GM12878 (cell line): ENCODE data around the gene SNHG17. TPM values are rescaled to one million over a fixed set of nuclear protein-coding genes. Genes with fewer than 3 reads are reported as not detected.
A peak's percentile ranks its signal among the peaks of the same experiment; 100 is the strongest.

Experiments used
- ATAC-seq: fragments of 200-7000 bp; cut with Tn5 transposase; 3 replicates; pipeline ENCODE4 v1.9.1; 2020; ENCODE audit warnings: mild to moderate bottlenecking, moderate library complexity
- BruUV-seq: library from RNA; stranded (reverse); fragments of 400-500 nt; replicated peaks from 2 replicates; lab custom pipeline; 2021; lab: Mats Ljungman, UMichigan
- CTCF ChIA-PET: fragments of 300-600 bp; sonication (Branson Sonifier 250); formaldehyde crosslinking; extraction: SDS; loops from one replicate; lab custom pipeline; 2021; ENCODE audit warnings: inconsistent platforms; lab: Yijun Ruan, JAX
- POLR2A ChIA-PET: fragments of 350-600 bp; formaldehyde crosslinking; extraction: SDS; loops from one replicate; lab custom pipeline; 2021; ENCODE audit warnings: inconsistent platforms; lab: Charles Lee
- RAD21 ChIA-PET: fragments of 300-600 bp; sonication (Branson Sonifier 250); formaldehyde crosslinking; loops from one replicate; lab custom pipeline; 2023; ENCODE audit warnings: antibody characterized with exemption; ENCODE audit not compliant: unreplicated experiment; lab: Charles Lee
- SMC1A ChIA-PET: fragments of 300-600 bp; sonication (Branson Sonifier 250); formaldehyde crosslinking; loops from one replicate; lab custom pipeline; 2023; ENCODE audit not compliant: unreplicated experiment, uncharacterized antibody; lab: Charles Lee
- DNase-seq: peaks from one replicate; pipeline ENCODE4 v3.0.0-alpha.2; 2011; ENCODE audit warnings: low read depth, low spot score
- FAIRE-seq: peaks from 3 replicates; lab custom pipeline; 2011; peaks lifted over from hg19 to GRCh38; lab: Jason Lieb, UNC
- H2AFZ ChIP-seq: 2 replicates; pipeline ENCODE4 v1.6.0; 2011; ENCODE audit warnings: low read depth, low read length, control low read depth; ENCODE audit not compliant: control insufficient read depth
- H3K27ac ChIP-seq: 2 replicates; pipeline ENCODE4 v1.5.1; 2011; ENCODE audit warnings: control low read depth; ENCODE audit not compliant: control insufficient read depth, insufficient read depth
- H3K27me3 ChIP-seq, 2 experiments: replicated peaks in 1 of 2; 2 replicates each; pipeline versions ENCODE4 v1.6.0 to v1.6.1; 2011; ENCODE audit warnings: low read length in 1 of 2; ENCODE audit not compliant: control insufficient read depth in 2 of 2, insufficient read depth in 2 of 2
- H3K36me3 ChIP-seq, 2 experiments: 2 replicates each; pipeline ENCODE4 v1.5.1; 2011; ENCODE audit warnings: low read length in 1 of 2; ENCODE audit not compliant: control insufficient read depth in 2 of 2, insufficient read depth in 2 of 2
- H3K4me1 ChIP-seq: 2 replicates; pipeline ENCODE4 v1.6.1; 2011; ENCODE audit warnings: mild to moderate bottlenecking, low read length, moderate library complexity, mixed read lengths; ENCODE audit not compliant: control insufficient read depth, insufficient read depth
- H3K4me2 ChIP-seq: 2 replicates; pipeline ENCODE4 v1.6.0; 2011; ENCODE audit warnings: control low read depth; ENCODE audit not compliant: control insufficient read depth, insufficient read depth
- H3K4me3 ChIP-seq: fragments of 200-600 bp; sonication (generic); 2 replicates; pipeline ENCODE4 v1.5.1; 2016
- H3K79me2 ChIP-seq: 2 replicates; pipeline ENCODE4 v1.6.0; 2011; ENCODE audit warnings: low read length; ENCODE audit not compliant: control insufficient read depth, insufficient read depth
- H3K9ac ChIP-seq: 2 replicates; pipeline ENCODE4 v1.8.0; 2011; ENCODE audit warnings: low read length, control low read depth, mixed read lengths; ENCODE audit not compliant: control insufficient read depth, insufficient read depth
- H3K9me3 ChIP-seq: replicated peaks from 3 replicates; pipeline ENCODE4 v1.5.1; 2011; ENCODE audit warnings: mild to moderate bottlenecking, low read length; ENCODE audit not compliant: control insufficient read depth, insufficient read depth
- H4K20me1 ChIP-seq: 2 replicates; pipeline ENCODE4 v1.6.0; 2011; ENCODE audit not compliant: control insufficient read depth, insufficient read depth
- CREM ChIP-seq: IDR thresholded peaks from 2 replicates; pipeline ENCODE4 v1.6.1; 2014; ENCODE audit warnings: antibody characterized with exemption, low read depth
- DPF2 ChIP-seq: fragments of 450-650 bp; IDR thresholded peaks from 2 replicates; pipeline ENCODE4 v1.6.1; 2017; ENCODE audit warnings: mild to moderate bottlenecking
- ESRRA ChIP-seq: IDR thresholded peaks from 2 replicates; pipeline ENCODE4 v1.6.1; 2012; ENCODE audit warnings: mild to moderate bottlenecking, low read length, improper control_type of control experiment
- GABPA ChIP-seq: IDR thresholded peaks from 2 replicates; pipeline ENCODE4 v1.6.1; 2014; ENCODE audit warnings: antibody characterized with exemption, low read depth, mild to moderate bottlenecking, inconsistent platforms
- JUND ChIP-seq: IDR thresholded peaks from 2 replicates; pipeline ENCODE4 v1.6.1; 2012; ENCODE audit warnings: low read depth, mild to moderate bottlenecking, low read length, improper control_type of control experiment, moderate library complexity
- MEF2A ChIP-seq: IDR thresholded peaks from 2 replicates; pipeline ENCODE4 v1.6.1; 2011; ENCODE audit warnings: low read depth, mild to moderate bottlenecking, low read length, moderate library complexity; ENCODE audit not compliant: insufficient read depth
- POLR2AphosphoS5 ChIP-seq: IDR thresholded peaks from 2 replicates; pipeline ENCODE4 v1.6.1; 2011; ENCODE audit warnings: mild to moderate bottlenecking, low read length, inconsistent platforms
- RAD51 ChIP-seq: fragments of 450-650 bp; IDR thresholded peaks from 2 replicates; pipeline ENCODE4 v1.6.1; 2016; ENCODE audit warnings: moderate library complexity, mild to moderate bottlenecking, inconsistent platforms
- SMAD1 ChIP-seq: fragments of 450-650 bp; IDR thresholded peaks from 2 replicates; pipeline ENCODE4 v1.6.1; 2018; ENCODE audit warnings: mild to moderate bottlenecking, low read depth; ENCODE audit not compliant: partially characterized antibody
- SP1 ChIP-seq: IDR thresholded peaks from one replicate; pipeline ENCODE4 v1.6.1; 2011; ENCODE audit warnings: low read depth, low read length
- SPI1 ChIP-seq: IDR thresholded peaks from 2 replicates; pipeline ENCODE4 v1.6.1; 2011; ENCODE audit warnings: low read depth, mild to moderate bottlenecking, low read length, moderate library complexity, borderline replicate concordance; ENCODE audit not compliant: insufficient read depth
- SREBF1 ChIP-seq: IDR thresholded peaks from 2 replicates; pipeline ENCODE4 v1.6.1; 2012; ENCODE audit warnings: mild to moderate bottlenecking, low read length
- TCF12 ChIP-seq: IDR thresholded peaks from 2 replicates; pipeline ENCODE4 v1.6.1; 2011; ENCODE audit warnings: low read depth, mild to moderate bottlenecking, low read length
- TCF3 ChIP-seq: IDR thresholded peaks from 2 replicates; pipeline ENCODE4 v1.6.1; 2012; ENCODE audit warnings: low read depth, mild to moderate bottlenecking, low read length, borderline replicate concordance; ENCODE audit not compliant: insufficient read depth
- TCF7 ChIP-seq: IDR thresholded peaks from 2 replicates; pipeline ENCODE4 v1.6.1; 2014; ENCODE audit warnings: antibody characterized with exemption, borderline replicate concordance
- WGBS: methylation state at CpG from one replicate; pipeline ENCODE4 v1.1.6; 2016; ENCODE audit warnings: low lambda C conversion rate; ENCODE audit not compliant: insufficient replicate concordance, insufficient coverage; ENCODE audit errors: missing lambda C conversion rate; 5-methylcytosine and 5-hydroxymethylcytosine counted together
- in situ Hi-C: fragments of 300-500 bp; cut with MboI; formaldehyde crosslinking; loops from 9 replicates; pipeline ENCODE4 v1.14.3; 2018; ENCODE audit warnings: mixed read lengths
- intact Hi-C: fragments of 100-400 bp; cut with micrococcal nuclease; formaldehyde crosslinking; loops from one replicate; pipeline ENCODE4 v1.14.2; 2022; ENCODE audit not compliant: unreplicated experiment
- polyA plus RNA-seq, 11 experiments: library from polyadenylated mRNA; depleted of rRNA in 4 of 11; unstranded in 6 of 11; stranded (reverse) in 5 of 11; fragments of >200 nt; fragmentation: Nextera tagmentation in 4 of 11; fragmentation: Illumina TruSeq in 1 of 11; extraction: Ambion mirVana in 4 of 11; extraction: Trizol in 1 of 11; gene quantifications; 1 replicate in 1 of 11; 2 replicates in 10 of 11; pipeline versions ENCODE4 v1.2.1 to v1.2.3, GENCODE V29; 2011 to 2016; ENCODE audit warnings: inconsistent platforms in 2 of 11, missing spikeins in 2 of 11, low read depth in 1 of 11
- total RNA-seq, 4 experiments: library from RNA; depleted of rRNA in 3 of 4; stranded (reverse); fragments of >200 nt in 3 of 4; fragmentation: Illumina TruSeq in 1 of 4; extraction: Trizol in 1 of 4; gene quantifications; 2 replicates each; pipeline versions ENCODE4 v1.2.1 to v1.2.3, GENCODE V29; 2013 to 2021
- TF ChIP-seq, protein P1 (sequence below): fragments of 450-650 bp; IDR thresholded peaks from 2 replicates; pipeline ENCODE4 v1.6.1; 2016; ENCODE audit warnings: mild to moderate bottlenecking
- TF ChIP-seq, protein P2 (sequence below): fragments of 450-650 bp; IDR thresholded peaks from 2 replicates; pipeline ENCODE4 v1.6.1; 2017; ENCODE audit warnings: mild to moderate bottlenecking
- TF ChIP-seq, protein P3 (sequence below): fragments of 450-650 bp; IDR thresholded peaks from 2 replicates; pipeline ENCODE4 v1.6.1; 2018; ENCODE audit warnings: mild to moderate bottlenecking, low read depth, moderate library complexity; ENCODE audit not compliant: partially characterized antibody

Gene SNHG17
- total and polyA plus RNA-seq, 10 of the 15 experiments (the other 5 are each of a cell fraction or from before 2014, with no cell fraction given) = 20.8 to 63.0 (median 33.9) TPM

DNA sequence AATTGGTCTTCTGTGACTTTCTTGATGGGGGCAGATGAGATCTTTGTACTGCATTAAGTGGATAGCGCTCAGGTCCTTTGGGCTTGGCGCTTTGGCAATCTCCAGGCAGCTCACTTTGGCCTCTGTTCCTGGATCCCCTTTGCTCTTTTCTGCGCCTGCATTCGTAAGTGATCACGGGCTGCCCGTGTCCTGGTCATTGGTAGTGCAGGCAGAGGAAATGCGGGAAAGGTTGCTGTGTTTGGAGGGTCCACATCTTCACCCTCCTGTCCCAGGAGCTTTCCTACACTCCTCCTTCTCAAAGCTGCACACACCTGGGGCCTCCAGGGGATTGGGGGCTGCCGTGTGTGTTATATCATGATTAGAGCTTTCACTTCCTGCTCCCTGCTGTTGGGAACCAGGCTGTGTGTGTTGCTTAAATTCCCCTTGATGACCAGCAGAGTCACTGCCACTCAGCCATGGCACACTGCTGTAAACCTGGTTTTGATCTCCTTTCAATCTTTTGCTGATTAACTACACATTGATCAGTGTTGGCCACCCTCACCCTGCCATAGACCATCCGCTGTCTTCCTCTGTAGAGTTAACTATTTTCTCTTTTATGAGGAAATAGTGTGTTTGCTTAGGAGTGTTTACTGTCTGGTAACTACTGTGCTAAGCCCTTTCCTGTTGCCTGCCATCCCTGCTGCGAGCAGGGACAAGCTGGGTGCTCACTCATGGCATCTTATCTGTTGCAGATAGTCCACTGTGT lies 13.0 kb upstream of the SNHG17 start:
- ChIA-PET SMC1A (interaction anchor here (0.6 to 6.1 kb wide), 7 partner anchors 14 to 95 kb away, joined by 3 to 27 read pairs (median 3); partner anchors contain the start of genes RALGAPB and SNHG17), POLR2A (interaction anchor here (1.1 to 4.0 kb wide), 6 partner anchors 11 to 71 kb away, joined by 3 to 45 read pairs (median 4); partner anchors contain the start of genes RALGAPB and SNHG17), CTCF (interaction anchor here (0.6 to 5.3 kb wide), 8 partner anchors 8 to 216 kb away, joined by 3 to 112 read pairs (median 5); partner anchors contain the start of genes RALGAPB and SNHG17), RAD21 (interaction anchor here (1.7 to 3.3 kb wide), 3 partner anchors 13 to 24 kb away, joined by 5 to 11 read pairs (median 9); partner anchors contain the start of genes RALGAPB and SNHG17)
- Histone ChIP-seq H4K20me1 (no peaks in the 10 kb centered on the region), H3K9ac (peak overlapping the region; percentile 98), H3K27ac (peak overlapping the region; percentile 84), H3K4me2 (peak overlapping the region; percentile 97), H3K36me3 (peaks cover 0 to 15% of the 10 kb centered on the region in 2 experiments; a peak in 1 of 4 replicates), H3K4me1 (peaks cover 15% of the 10 kb centered on the region), H2AFZ (peak overlapping the region; percentile 10; the same call in 1 of the 2 replicates), H3K9me3 (no peaks in the 10 kb centered on the region), H3K79me2 (peaks cover 23% of the 10 kb centered on the region), H3K27me3 (no peaks in the 10 kb centered on the region), H3K4me3 (peak overlapping the region; percentile 92)
- intact Hi-C loops (loop anchor here (2.0 to 5.0 kb wide), 2 partner anchors 25 to 299 kb away; partner anchors contain the start of genes ACTR5 and RALGAPB), in situ Hi-C loops (no loop called here)
- FAIRE-seq = no peak
- WGBS = 52% methylated on average over 10 of the region's 10 CpGs
- no TSS peak for BruUV-seq
- peak; percentile 84 for ATAC-seq
- DNase-seq = no peak
- TF ChIP-seq TCF7 = no peak
- TF ChIP-seq DPF2 = peak; percentile 49
- TF ChIP-seq POLR2AphosphoS5 = 0 out of 2 replicates have a peak, but pooled peaks have one; percentile 30
- TF ChIP-seq, protein P1, sequence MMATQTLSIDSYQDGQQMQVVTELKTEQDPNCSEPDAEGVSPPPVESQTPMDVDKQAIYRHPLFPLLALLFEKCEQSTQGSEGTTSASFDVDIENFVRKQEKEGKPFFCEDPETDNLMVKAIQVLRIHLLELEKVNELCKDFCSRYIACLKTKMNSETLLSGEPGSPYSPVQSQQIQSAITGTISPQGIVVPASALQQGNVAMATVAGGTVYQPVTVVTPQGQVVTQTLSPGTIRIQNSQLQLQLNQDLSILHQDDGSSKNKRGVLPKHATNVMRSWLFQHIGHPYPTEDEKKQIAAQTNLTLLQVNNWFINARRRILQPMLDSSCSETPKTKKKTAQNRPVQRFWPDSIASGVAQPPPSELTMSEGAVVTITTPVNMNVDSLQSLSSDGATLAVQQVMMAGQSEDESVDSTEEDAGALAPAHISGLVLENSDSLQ = peak; percentile 76
- TF ChIP-seq SMAD1 = no peak
- peak; percentile 55; the same call in 1 of the 2 replicates for TF ChIP-seq TCF12
- TF ChIP-seq CREM = no peak
- TF ChIP-seq TCF3 = no peak
- TF ChIP-seq, protein P2, sequence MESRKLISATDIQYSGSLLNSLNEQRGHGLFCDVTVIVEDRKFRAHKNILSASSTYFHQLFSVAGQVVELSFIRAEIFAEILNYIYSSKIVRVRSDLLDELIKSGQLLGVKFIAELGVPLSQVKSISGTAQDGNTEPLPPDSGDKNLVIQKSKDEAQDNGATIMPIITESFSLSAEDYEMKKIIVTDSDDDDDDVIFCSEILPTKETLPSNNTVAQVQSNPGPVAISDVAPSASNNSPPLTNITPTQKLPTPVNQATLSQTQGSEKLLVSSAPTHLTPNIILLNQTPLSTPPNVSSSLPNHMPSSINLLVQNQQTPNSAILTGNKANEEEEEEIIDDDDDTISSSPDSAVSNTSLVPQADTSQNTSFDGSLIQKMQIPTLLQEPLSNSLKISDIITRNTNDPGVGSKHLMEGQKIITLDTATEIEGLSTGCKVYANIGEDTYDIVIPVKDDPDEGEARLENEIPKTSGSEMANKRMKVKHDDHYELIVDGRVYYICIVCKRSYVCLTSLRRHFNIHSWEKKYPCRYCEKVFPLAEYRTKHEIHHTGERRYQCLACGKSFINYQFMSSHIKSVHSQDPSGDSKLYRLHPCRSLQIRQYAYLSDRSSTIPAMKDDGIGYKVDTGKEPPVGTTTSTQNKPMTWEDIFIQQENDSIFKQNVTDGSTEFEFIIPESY = no peak
- no peak for TF ChIP-seq GABPA
- no peak for TF ChIP-seq JUND
- TF ChIP-seq SPI1 = peak; percentile 80; the same call in 1 of the 2 replicates
- TF ChIP-seq, protein P3, sequence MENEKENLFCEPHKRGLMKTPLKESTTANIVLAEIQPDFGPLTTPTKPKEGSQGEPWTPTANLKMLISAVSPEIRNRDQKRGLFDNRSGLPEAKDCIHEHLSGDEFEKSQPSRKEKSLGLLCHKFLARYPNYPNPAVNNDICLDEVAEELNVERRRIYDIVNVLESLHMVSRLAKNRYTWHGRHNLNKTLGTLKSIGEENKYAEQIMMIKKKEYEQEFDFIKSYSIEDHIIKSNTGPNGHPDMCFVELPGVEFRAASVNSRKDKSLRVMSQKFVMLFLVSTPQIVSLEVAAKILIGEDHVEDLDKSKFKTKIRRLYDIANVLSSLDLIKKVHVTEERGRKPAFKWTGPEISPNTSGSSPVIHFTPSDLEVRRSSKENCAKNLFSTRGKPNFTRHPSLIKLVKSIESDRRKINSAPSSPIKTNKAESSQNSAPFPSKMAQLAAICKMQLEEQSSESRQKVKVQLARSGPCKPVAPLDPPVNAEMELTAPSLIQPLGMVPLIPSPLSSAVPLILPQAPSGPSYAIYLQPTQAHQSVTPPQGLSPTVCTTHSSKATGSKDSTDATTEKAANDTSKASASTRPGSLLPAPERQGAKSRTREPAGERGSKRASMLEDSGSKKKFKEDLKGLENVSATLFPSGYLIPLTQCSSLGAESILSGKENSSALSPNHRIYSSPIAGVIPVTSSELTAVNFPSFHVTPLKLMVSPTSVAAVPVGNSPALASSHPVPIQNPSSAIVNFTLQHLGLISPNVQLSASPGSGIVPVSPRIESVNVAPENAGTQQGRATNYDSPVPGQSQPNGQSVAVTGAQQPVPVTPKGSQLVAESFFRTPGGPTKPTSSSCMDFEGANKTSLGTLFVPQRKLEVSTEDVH = no peak
- TF ChIP-seq SREBF1 = no peak
- TF ChIP-seq MEF2A = no peak
- TF ChIP-seq RAD51 = no peak
- no peak for TF ChIP-seq ESRRA
- no peak for TF ChIP-seq SP1
